Measurements from ENCODE around the gene RIPOR3. TPM values are rescaled to one million over a fixed set of nuclear protein-coding genes. Genes with fewer than 3 reads are reported as not detected.

Gene RIPOR3
- total and polyA plus RNA-seq, 9 of the 15 experiments (the other 6 are each of a cell fraction or from before 2014, with no cell fraction given), result 3.3 to 62.7 (median 21.4) TPM

GRCh38 chr20:50671626-50672025 lies 19.7 kb downstream of the RIPOR3 start (continued):
- peak; percentile 73; the same call in 1 of the 2 replicates for TF ChIP-seq HBP1 (CRISPR knock-in tag; IDR thresholded peaks at IDR 0.05)
- TF ChIP-seq, protein P1, sequence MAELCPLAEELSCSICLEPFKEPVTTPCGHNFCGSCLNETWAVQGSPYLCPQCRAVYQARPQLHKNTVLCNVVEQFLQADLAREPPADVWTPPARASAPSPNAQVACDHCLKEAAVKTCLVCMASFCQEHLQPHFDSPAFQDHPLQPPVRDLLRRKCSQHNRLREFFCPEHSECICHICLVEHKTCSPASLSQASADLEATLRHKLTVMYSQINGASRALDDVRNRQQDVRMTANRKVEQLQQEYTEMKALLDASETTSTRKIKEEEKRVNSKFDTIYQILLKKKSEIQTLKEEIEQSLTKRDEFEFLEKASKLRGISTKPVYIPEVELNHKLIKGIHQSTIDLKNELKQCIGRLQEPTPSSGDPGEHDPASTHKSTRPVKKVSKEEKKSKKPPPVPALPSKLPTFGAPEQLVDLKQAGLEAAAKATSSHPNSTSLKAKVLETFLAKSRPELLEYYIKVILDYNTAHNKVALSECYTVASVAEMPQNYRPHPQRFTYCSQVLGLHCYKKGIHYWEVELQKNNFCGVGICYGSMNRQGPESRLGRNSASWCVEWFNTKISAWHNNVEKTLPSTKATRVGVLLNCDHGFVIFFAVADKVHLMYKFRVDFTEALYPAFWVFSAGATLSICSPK (IDR thresholded peaks at IDR 0.05; ENCODE audit: borderline replicate concordance), result no peak
- 0 out of 2 replicates have a peak, but pooled peaks have one; percentile 50 for TF ChIP-seq YBX1 (IDR thresholded peaks at IDR 0.05)
- 0 out of 2 replicates have a peak, but pooled peaks have one; percentile 8 for TF ChIP-seq EGR1 (conservative IDR thresholded peaks at IDR 0.05)
- TF ChIP-seq RNF2 (IDR thresholded peaks at IDR 0.05), result no peak
- peak in 1 of 2 experiments; percentile 14; a peak in 2 of 4 replicates for TF ChIP-seq KDM1A (IDR thresholded peaks at IDR 0.05)
- peak in 1 of 2 experiments; percentile 86; a peak in 1 of 4 replicates for TF ChIP-seq BCLAF1 (IDR thresholded peaks at IDR 0.05; ENCODE audit: borderline replicate concordance in 1 of 2, control insufficient read depth in 1 of 2, low read depth in 2 of 2, low read length in 1 of 2)
- peak in 1 of 3 experiments; percentile 88; a peak in 2 of 6 replicates for TF ChIP-seq ZBTB11 (CRISPR knock-in tag; IDR thresholded peaks at IDR 0.05)
- TF ChIP-seq ZNF134 (CRISPR knock-in tag; conservative IDR thresholded peaks at IDR 0.05), result no peak
- TF ChIP-seq MTA1 (IDR thresholded peaks at IDR 0.05; ENCODE audit: borderline replicate concordance), result no peak
- no peak for TF ChIP-seq ZNF707 (CRISPR knock-in tag; conservative IDR thresholded peaks at IDR 0.05)
- TF ChIP-seq MTA3 (IDR thresholded peaks at IDR 0.05; ENCODE audit: borderline replicate concordance), result no peak
- TF ChIP-seq RBM39 (optimal IDR thresholded peaks at IDR 0.05; ENCODE audit: low read depth, low read length), result no peak
- no peak for TF ChIP-seq THRA (IDR thresholded peaks at IDR 0.05)

Measured in K562 (cell line).